NCI-H146 (cell line): ENCODE data around the gene OTOP3.

Source experiments
- DNase-seq: peaks from one replicate; lab custom pipeline; 2025; lab: John Stamatoyannopoulos, UW

OTOP3 gene

DNA sequence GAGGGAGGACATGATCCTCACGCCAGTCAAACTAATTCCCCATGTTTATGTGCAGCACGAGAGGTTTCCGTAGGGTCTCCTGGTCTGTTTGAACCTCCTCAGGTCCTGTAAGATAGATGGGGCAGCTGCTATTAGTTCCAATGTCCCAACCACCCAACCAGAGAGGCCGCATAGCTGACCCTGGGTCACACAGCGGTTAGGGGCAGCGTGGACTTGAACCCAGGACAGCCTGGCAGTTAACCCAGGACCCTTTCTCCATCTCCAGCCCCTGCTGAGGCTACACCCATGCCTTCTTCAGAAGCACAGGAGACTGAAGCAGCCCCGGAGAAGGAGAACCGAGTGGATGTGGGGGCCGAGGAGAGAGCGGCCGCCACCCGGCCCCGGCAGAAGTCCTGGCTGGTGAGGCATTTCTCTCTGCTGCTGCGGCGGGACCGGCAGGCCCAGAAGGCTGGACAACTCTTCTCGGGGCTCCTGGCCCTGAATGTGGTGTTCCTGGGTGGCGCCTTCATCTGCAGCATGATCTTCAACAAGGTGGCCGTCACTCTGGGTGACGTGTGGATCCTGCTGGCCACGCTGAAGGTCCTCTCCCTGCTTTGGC lies 5.5 kb downstream of the OTOP3 start:
- DNase-seq: no peak

DNA sequence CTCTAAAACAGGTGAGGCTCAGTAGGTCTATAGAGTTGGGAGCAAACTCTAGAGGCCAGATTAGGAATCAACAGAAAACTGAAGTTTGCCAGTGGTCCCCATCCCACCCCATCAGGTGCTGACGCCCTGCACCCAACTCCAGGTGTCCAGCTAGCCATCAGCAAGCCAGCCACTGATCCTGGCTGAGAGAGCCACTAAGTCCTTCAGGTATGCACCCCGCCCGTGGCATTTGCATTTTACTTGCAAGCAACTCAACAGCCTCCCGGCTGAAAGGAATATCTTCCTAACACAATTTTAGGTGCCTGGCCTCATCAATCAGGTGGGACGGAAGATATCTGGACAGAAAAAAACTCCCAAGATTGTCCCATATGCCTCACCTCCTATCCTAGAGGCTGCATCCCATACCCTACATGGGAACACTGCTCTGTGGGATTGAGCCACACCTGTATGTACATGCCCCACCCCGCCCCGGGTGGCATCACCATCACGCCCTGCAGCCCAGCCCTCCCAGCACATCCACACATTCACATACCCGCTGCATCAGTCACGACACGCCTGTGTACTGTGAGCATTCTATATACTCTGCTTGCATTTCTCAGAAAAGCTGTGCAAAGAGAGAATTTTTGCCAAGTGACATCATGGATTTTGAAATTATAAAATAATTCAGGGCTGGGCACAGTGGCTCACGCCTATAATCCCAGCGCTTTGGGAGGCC lies 8.3 kb downstream of the OTOP3 start:
- no peak for DNase-seq

DNA sequence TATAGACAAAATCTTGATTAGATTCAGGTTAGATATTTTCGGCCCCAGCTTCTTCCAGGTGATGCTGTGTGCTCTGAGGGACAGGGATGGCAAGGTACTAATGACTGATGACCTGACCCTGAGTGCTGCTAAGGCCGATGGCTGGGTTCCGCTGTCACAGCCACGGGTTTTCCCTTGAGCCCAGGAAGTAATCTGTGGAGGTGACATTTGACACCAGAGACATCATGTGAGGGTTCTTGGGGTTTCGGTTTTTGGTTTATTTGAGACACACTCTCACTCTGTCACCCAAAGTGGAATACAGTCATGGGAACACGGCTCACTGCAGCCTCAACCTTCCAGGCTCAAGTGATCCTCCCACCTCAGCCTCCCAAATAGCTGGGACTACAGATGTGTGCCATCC lies 9.8 kb downstream of the OTOP3 start:
- DNase-seq: no peak

DNA sequence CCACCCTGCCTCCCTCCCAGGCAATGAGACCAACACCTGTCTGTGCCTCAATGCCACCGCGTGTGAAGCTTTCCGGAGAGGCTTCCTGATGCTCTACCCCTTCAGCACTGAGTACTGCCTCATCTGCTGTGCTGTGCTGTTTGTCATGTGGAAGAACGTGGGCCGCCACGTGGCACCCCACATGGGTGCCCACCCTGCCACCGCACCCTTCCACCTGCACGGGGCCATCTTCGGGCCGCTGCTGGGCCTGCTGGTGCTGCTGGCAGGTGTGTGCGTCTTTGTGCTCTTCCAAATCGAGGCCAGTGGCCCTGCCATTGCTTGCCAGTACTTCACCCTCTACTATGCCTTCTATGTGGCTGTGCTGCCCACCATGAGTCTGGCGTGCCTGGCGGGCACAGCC lies 10.9 kb downstream of the OTOP3 start:
- no peak for DNase-seq

DNA sequence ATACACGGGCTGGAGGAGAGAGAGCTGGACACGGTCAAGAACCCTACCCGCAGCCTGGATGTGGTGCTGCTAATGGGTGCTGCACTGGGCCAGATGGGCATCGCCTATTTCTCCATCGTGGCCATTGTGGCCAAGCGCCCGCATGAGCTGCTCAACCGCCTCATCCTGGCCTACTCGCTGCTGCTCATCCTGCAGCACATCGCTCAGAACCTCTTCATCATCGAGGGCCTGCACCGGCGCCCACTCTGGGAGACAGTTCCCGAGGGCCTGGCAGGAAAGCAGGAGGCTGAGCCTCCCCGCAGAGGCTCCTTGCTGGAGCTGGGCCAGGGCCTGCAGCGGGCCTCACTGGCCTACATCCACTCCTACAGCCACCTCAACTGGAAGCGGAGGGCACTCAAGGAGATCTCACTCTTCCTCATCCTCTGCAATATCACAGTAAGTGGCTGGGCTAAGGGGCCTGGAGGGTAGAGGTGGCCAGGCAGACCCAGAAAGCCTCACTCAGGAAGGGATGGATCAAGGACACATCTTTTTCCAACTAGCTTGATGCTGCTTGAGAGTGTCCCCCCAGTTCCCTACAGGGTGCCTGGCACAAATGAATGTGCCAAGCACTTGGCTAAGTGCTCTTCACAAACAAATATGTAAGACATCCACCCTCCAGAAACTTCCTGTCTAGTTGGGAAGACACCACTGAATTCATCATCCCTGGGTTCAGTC lies 11.5 kb downstream of the OTOP3 start:
- DNase-seq: no peak

DNA sequence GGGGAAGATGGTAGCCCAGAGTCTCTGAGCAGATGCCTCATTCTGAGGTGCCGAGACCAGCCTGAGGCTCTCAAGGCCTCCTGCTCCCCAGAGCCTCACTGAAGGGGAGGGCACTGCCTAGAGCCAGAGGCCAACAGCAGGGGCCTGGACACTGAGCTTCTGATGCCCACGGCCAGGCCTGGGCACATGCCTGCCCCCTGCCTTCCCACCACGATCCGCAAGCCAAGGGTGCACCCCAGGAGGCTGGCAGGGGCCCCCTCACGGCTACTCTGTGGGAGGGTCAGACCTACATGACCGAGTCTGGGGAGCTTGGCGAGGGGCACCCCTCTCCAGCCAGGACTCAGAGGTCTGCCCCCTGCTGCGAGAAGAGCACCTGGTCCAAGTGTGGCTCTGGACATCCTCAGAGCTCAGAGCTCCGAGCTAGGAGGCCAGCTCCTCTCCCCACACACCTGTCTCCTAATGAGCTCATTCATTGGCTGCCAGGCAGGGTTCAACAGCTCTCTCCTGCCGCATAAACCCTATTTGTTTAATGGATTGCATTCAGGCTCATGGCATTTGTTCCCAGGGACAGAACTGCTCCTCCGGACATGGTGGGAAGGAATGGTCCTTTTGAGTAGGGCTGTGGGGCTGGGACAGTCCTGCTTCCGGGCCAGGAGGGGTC lies 13.9 kb downstream of the OTOP3 start:
- no peak for DNase-seq

DNA sequence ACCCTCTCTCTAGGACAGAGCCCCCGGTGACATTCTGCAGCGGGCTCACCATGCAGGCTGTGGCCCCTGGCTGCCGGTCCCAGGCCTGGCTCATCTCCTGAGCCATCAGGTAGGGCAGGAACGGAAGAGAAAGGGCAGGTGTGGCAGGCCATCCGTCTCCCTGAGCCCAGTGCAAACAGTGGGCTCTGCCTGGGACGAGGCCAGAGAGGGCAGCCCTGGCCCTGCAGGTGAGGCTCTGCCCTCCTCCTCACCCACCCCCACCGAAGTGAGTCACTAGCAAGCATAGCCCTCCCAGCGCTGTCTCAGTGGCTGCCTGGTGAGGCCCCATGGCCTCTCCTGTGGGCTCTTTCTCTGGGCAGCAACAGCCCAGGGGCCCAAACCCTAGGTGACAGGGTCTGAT lies 14.5 kb downstream of the OTOP3 start:
- DNase-seq: peak; percentile 70

DNA sequence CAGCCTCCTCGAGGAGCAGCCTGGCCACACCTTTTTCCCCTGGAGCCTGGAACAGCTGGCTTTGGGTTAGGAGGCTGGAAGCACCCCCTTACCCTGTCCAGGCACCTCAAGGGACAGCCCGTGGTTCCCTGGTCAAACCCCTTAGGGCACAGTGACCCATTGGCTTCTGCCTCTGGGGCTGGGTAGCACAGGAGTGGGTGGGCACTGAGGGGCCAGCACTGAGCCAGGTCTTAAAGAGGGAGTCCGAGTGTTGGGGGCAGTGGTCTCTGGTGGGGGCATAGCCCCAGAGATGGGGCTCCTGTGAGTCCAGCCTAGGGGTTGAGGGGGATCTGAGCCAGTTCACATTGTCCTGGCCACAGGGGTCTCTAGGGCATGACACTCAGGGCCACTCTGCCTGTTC lies 15.4 kb downstream of the OTOP3 start:
- DNase-seq: no peak

DNA sequence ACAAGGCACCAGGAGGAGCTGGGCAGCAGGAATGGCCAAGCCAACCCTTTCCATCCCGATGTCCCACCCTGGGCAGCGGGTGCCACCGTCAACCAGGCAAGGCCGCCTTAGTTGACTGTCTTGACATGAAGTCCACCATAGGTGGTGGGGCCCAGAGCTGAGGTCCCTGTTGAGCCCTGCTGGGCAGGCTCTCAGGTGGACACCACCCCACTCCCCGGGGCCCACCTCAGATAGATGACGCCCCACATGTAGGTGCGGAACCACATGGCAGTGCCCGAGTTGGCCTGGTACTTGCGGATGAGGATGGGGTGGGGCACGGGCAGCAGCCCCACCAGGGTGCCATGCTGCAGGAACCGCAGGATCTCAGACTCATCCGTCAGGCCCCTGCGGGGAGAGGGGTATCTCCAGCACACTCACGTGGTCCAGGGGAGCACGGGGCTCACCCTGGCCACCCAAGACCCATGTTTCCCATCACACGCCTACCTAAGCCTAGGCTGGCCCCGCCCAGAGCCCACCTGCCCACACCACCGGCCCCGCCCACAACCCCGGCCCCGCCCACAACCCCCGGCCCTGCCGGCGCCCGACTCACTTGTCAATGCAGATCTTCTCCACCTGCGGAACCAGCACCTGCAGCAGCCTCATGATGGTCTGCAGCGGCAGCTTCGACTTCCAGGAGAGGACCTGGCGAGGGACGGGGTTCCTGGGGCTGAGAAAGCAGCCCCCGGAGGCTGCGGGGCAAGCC lies 16.2 kb downstream of the OTOP3 start:
- no peak for DNase-seq

DNA sequence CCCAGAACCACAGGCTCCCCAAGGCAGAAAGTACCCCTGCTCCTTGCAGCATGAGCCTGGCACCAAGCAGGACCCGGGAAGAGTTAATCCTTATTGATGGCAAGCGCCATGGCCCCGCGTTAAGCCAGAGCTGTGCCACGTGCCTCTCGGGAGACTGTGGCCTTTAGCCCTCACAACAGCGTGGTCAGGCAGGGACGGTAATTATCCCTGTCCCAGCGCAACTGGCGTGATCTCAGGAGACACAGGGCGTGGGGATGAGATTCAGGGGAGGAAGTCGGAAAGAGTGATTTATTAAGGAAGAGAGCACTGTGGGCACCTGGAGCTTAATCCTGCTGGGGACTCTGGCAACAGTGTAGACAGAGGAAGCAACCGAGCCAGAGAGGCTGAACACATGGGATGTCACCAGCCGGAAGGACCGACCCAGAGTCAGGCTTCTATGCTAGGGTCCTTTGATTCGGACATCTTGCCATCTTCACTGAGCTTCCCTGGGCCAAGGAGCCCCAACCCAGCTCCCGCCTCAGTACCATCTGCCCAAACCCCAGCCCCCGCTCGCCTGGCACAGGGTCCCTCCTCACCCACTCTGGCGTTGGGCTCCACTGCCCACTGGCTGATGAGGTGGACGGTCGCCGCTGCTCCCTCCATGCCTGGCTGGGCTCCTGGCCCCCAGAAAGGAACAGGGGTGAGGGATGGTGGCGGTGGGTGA lies 16.9 kb downstream of the OTOP3 start:
- no peak for DNase-seq

DNA sequence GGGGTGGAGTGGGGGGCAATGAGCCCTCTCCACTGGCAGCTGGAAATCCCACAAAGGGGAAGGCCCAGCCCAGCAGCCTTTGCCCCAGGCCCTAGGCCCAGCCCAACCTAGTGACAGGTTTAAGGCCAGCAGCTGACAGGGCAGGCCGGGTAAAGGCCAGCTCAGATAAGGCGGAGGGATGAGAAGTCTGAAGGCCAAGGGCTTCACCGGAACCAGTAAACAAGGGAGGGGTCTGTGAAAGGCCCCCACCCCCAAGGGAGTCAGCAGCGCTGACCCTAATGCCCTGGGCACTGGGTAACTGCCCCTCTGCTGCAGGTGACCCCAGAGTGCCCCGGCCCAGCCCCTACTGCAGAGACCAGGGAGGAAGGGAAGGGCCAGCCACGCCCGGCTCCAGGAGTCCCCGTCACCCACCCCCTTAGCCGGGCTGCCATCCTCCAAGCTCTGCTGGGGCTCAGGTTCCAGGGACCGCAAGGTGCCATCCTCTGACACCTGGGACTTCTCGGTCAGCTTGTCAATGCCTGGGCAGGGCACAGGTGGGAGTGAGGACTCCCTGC lies 17.5 kb downstream of the OTOP3 start:
- DNase-seq: no peak

DNA sequence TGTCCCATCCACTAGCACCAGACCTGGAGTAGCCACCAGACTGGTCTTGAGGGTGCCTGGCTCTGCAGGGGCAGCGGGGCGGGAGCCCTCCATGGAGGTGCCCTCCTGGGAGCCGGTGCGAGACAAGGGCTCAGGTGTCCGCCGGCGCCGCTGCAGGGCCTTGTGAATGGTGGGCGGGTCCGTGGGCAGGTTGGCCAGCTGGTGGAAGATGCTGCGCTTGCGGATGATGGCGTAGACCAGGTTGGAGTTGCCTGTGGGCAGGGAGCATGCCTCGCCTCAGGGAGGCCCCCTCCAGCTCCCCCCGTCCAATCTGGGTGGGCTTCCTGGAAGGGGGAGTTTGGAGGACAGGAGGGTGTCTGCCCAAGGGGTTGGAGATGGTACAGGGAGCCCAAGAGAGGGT lies 18.4 kb downstream of the OTOP3 start:
- DNase-seq: no peak

DNA sequence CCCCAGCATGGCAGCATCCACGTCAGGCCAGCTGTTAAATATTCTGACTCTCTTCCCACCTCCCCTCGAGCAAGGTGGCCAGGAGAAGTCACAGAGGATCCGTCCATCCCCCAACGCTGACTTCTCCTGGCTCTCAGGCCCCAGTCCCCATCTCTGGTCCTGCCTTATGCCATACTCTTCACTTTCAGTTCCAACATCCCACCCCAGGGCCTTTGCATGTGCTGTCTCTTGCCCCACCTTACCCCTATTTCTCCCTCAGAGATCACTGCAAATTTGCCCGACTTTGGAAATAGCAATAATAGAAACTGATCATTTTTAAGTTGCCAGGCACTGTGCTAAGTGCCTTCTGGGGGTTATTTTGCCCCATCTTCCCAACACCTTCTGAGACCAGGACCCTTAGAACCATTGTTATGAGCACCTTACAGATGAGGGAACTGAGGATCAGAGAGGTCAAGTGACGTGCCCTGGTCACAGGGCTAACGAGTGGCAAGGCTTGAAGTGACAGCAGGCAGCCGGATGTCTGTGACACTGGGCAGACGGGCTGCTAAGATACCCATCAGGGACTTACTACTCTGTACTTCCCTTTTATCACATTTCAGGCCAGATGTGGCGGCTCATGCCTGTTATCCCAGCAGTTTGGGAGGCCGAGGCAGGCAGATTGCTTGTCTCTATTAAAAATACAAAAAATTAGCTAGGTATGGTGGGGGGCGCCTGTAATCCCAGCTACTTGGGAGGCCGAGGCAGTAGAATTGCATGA lies 19.1 kb downstream of the OTOP3 start:
- DNase-seq: no peak

DNA sequence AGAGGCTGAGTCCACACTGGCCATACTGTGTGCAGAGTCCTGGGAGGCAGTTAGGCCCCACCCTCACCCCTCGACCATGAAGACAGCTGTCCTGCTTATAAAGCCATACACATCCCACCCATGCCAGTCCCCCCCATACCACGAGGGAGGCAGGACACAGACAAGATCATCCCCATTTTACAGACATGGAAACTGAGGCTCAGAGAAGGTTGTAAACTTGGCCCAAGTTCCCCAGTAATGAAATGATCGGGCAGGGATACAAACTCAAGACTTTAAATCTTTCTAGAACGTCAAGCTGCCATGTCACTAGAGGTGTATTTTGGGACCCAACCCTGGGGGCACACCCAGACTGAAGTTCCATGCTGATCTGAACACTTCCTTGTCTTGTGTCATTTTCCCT lies 20.4 kb downstream of the OTOP3 start:
- DNase-seq: no peak

DNA sequence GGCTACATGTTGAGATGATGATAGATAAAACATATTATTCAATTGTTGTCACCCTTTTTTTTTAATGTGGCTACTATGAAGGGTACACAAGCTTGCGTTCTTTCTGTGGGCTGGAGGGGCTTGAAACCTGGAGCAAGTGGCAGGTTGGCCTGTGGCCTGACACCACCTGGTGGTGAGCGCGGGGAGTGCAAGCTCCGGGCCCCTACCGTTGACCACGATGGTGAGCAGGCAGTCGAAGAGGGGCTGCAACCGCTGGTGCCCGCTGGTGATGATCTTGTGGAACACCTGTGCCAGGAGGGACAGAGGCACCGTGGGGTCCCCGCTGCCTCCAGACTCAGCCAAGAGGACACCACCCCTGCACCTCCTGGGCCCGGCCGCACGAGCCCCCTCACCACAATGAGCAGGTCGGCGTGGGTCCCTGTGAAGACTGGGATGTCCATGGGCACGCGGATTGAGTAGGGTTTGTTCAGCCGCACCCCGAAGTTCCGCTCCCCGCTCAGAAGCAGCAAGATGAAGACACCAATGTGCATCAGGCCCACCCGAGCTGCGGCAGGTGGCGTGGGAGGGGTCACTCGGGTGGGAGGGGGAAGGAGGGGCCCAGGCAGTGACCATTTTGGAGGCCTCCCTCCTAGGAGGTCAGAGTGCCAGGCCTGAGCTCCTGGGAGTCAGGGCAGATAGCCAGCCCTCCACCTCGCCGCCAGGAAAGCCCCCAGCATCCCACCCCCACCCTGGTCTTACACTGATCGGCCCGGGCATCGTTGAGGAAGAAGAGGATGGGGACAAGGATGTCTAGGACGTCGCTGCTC lies 22.4 kb downstream of the OTOP3 start:
- peak; percentile 48 for DNase-seq

DNA sequence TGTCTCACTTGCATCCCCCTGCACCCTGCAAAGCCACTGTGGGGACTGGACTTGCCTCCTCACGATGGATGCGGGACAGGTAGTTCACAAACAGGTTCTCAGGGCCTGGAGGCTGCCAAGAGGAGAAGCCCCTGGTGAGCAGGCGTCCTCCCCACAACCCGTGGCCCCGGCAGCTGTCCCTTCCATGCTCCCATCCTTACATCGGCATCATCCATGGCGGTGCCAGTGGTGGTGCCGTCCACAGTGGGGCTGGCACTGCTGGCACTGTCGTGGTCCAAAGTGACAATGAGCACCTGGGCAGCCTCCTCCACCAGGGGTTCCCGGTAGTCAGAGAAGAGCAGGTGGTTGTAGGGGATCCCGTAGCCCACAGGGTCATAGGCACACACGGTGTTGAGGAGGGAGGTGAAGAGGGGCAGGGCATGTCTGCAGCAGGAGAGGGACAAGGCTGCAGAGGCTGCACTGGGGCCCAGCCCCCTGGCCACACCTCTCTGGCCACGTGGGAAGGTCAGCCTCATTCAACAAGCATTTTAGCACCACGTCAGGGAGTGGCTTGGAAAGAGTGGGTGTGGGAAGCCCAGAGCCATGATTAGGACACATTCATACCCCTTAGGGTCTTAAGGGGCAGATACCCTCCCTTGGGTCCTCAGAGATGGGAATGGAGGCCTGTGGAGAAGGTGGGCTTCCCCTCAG lies 24.3 kb downstream of the OTOP3 start:
- no peak for DNase-seq

DNA sequence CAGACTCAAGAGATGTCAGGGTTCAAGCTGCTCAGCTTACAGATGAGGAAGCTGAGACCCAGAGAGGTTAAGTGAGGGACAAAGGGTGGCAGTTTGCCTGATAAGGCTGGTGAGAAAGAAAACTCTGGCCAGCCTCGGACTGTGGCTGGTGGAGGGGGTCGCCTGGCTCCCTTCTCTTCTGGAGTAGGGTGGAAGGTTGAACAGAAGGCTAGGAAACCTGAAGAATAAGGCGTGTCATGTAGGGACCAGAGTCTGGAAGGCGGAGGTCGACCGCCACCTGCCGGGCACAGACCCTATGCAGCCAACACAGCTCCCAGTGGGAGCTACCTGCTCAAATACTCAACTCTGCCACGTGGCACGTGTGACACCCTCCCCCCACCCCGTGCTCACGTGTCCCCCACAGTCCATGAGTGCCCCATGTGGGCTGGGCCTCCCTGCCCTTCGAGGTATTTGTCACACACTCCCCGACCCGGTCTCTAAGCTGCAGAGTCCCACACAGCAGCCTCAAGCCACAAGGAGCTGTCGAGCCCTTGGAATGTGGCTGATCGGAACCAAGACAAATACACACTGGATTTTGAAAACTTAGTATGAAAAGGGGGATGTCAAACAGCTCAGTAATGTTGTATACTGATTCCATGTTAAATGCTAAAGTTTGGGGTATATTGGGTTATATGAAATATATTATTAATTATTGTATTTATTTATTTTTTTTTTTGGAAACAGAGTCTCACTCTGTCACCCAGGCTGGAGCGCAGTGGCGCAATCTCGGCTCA lies 25.1 kb downstream of the OTOP3 start:
- no peak for DNase-seq

DNA sequence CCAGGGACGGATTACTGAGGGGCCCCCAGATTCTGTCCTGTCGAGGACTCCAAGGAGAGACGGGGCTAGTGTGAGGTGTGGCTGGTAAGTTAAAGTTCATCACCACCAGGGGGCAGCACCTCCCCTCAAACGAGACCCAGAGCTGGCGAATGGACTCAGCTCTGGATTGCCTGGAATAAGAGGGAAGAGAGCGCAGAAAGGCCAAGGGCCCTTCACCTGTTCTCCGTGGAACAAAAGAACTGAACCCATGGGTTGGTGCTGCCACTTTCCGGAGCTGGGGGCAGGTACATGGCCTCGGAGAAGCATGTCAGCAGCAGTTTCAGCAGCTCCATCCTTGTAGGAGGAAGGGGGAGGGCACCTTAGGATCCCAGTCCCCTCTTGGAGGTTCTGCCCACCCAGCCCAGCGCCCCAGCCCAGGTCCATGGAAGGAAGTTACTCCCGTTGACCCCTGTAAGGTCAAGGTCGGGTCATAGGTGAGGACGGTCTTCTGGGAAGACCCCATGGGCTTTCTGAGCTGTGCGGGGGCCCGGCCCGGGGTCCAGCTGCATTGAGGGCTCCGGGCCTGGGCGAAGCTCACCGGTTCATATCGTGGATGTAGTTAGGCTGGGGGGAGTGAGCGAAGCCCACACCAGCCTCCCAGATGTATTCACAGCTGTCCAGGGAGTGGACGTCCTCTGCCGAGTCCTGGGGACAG lies 26.1 kb downstream of the OTOP3 start:
- DNase-seq: peak; percentile 85
